NCI-H460 (cell line): ENCODE measurements around the gene TNP2. TPM values are rescaled to one million over a fixed set of nuclear protein-coding genes. Genes with fewer than 3 reads are reported as not detected.

Experiments used
- DNase-seq: peaks from one replicate; pipeline ENCODE4 v3.0.0-alpha.2; 2016; ENCODE audit warnings: low read depth; ENCODE audit errors: extremely low read depth
- total RNA-seq: library from RNA; depleted of rRNA; stranded (reverse); fragments of >200 nt; shearing (Covaris generic); gene quantifications from 2 replicates; pipeline ENCODE4 v1.2.3, GENCODE V29; 2014

TNP2 gene
- total RNA-seq, 1 experiment from 2014 or later, result not detected

GRCh38 chr16:11278681-11279628, 9.8 kb upstream of the TNP2 start:
- DNase-seq, result no peak

GRCh38 chr16:11277607-11278337, 8.6 kb upstream of the TNP2 start:
- no peak for DNase-seq

GRCh38 chr16:11276896-11277593, 7.9 kb upstream of the TNP2 start:
- no peak for DNase-seq

GRCh38 chr16:11276143-11276895, 7.2 kb upstream of the TNP2 start, which contains the start of gene PRM2:
Gene PRM2, minus strand, starts transcription at chr16:11276480. Its CDS starts 110 bp downstream, at chr16:11276370.
- no peak for DNase-seq

GRCh38 chr16:11274964-11275363, 5.8 kb upstream of the TNP2 start:
- DNase-seq, result no peak

GRCh38 chr16:11273721-11274324, 4.7 kb upstream of the TNP2 start:
- DNase-seq, result no peak

- no peak for DNase-seq
Observed at GRCh38 chr16:11272921-11273720, 4.0 kb upstream of the TNP2 start, which contains the start of gene PRM3. Gene PRM3, minus strand, starts transcription at chr16:11273629. Its CDS starts 34 bp downstream, at chr16:11273595.

- DNase-seq, result no peak
Observed at GRCh38 chr16:11272484-11272883, 3.4 kb upstream of the TNP2 start.

GRCh38 chr16:11271610-11272009, 2.5 kb upstream of the TNP2 start:
- no peak for DNase-seq

GRCh38 chr16:11270602-11271162, 1.6 kb upstream of the TNP2 start:
- DNase-seq, result no peak

GRCh38 chr16:11265124-11265523, 4.0 kb downstream of the TNP2 start:
- DNase-seq, result no peak

- DNase-seq, result no peak
Observed at GRCh38 chr16:11264155-11264832, 4.8 kb downstream of the TNP2 start.

- DNase-seq, result no peak
Observed at GRCh38 chr16:11263737-11264136, 5.4 kb downstream of the TNP2 start.

GRCh38 chr16:11262915-11263314, 6.2 kb downstream of the TNP2 start:
- DNase-seq, result no peak

- no peak for DNase-seq
Observed at GRCh38 chr16:11260596-11260966, 8.5 kb downstream of the TNP2 start.

GRCh38 chr16:11259655-11260595, 9.2 kb downstream of the TNP2 start:
- DNase-seq, result no peak
